ENCODE data around the gene VEGFD. TPM values are rescaled to one million over a fixed set of nuclear protein-coding genes. Genes with fewer than 3 reads are reported as not detected.

The VEGFD gene
- total and polyA plus RNA-seq, 2 of the 4 experiments (the other 2 are of a cell fraction), result 0.18 to 0.19 TPM

DNA sequence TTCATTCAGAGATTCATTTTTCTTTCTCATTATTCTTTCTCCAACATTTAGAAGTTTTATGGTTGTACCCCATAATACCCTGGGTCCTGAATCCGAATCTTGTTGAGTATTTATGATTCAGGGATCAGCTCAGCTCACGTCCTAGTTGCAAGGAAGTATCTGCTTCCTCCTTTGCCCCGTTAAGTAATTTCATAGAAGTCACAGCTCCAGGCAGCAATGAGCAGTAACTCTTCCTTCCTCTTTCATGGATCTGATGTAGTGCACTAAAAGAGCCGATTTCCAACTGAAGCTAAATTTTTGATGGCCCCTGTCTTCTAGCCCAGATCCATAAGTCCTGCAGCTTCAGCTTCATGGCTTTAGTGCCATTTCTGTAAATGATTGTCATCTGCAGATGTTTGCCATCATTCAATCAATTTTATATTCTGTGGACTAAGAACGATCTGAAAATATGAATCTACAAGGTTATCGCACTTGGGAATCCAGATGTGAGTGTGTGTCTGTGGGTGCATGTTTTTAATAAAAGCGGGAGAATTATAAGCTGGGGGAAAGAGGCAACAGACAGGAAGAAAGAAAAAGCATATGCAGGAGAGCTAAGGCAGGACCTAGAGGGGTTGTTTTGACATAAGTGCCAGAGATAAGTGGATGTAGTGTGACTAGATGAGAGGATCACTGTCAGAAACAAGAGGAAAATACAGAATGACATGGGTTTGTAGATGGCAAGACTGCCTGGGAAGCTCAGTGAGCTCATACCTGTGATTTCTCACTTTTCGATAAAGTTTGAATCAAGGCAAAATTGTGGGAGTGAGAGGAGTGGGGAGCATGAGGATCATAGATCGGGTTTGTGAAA, 17.5 kb downstream of the VEGFD start:
- Histone ChIP-seq H2AFZ (replicated peaks; ENCODE audit: low read length, poor library complexity) (no peak overlapping the region), H2AK5ac (ENCODE audit: low read depth, low read length) (no peak overlapping the region), H3K9me1 (ENCODE audit: insufficient read depth, low read length) (no peaks in the 10 kb centered on the region), H3K23ac (ENCODE audit: low read depth, low read length) (no peak overlapping the region), H2BK15ac (ENCODE audit: low read depth, low read length) (no peak overlapping the region), H4K5ac (ENCODE audit: low read depth, low read length) (no peak overlapping the region), H3K4me1 (ENCODE audit: control insufficient read depth, insufficient read depth, low read length) (no peaks in the 10 kb centered on the region), H2AK9ac (replicated peaks; ENCODE audit: low read depth, low read length, poor library complexity) (no peak overlapping the region), H2BK5ac (ENCODE audit: low read depth, low read length, poor library complexity, severe bottlenecking) (no peak overlapping the region), H2BK120ac (ENCODE audit: low read depth, low read length) (no peak overlapping the region), H3K18ac (ENCODE audit: low read depth, low read length) (no peak overlapping the region), H3K4me3 (ENCODE audit: insufficient read depth, low read depth, low read length) (no peak overlapping the region), H2BK20ac (ENCODE audit: low read depth, low read length) (no peak overlapping the region), H4K91ac (ENCODE audit: insufficient read depth, low read depth, low read length) (no peak overlapping the region), H3K56ac (ENCODE audit: extremely low read depth, insufficient read depth, low read length) (no peak overlapping the region), H3K9me3 (ENCODE audit: control insufficient read depth, insufficient read depth, low read length) (no peaks in the 10 kb centered on the region), H4K8ac (ENCODE audit: low read depth in 2 of 2, low read length in 2 of 2) (no peak overlapping the region), H3K4me2 (ENCODE audit: low read depth, low read length) (no peak overlapping the region), H3K36me3 (ENCODE audit: control insufficient read depth, insufficient read depth, low read length) (no peaks in the 10 kb centered on the region), H3K14ac (replicated peaks; ENCODE audit: low read depth, low read length) (no peak overlapping the region), H4K20me1 (ENCODE audit: insufficient read depth, low read length) (no peaks in the 10 kb centered on the region), H3K27ac (ENCODE audit: insufficient read depth, low read length) (no peak overlapping the region), H3K27me3 (ENCODE audit: control insufficient read depth, insufficient read depth, low read length) (peaks cover 2% of the 10 kb centered on the region; the same call in 1 of the 2 replicates), H3K9ac (ENCODE audit: low read depth, low read length) (no peak overlapping the region), H3K4ac (ENCODE audit: low read depth, low read length) (no peak overlapping the region), H3K79me1 (ENCODE audit: low read depth in 1 of 2, low read length in 2 of 2) (no peaks in the 10 kb centered on the region)
- CTCF ChIA-PET, result no interaction called here
- TF ChIP-seq MXI1 (IDR thresholded peaks at IDR 0.05; ENCODE audit: borderline replicate concordance, low read depth, low read length), result no peak
- ATAC-seq (ENCODE audit: low read depth), result no peak
- no peak for DNase-seq
- POLR2A ChIA-PET (ENCODE audit: unreplicated experiment), result interaction anchor here (0.6 kb wide), 1 partner anchor 47 kb away, joined by 3 read pairs; no protein-coding TSS in a partner anchor
- no TSS peak for BruUV-seq (replicated peaks)
- 66% methylated on average over 6 of the region's 9 CpGs; no CpG with 5 or more reads in 1 of the 2 experiments for WGBS, 2 experiments (ENCODE audit: extremely low coverage in 2 of 2, insufficient read length in 1 of 2)
- dilution Hi-C loops (cut with HindIII; ENCODE audit: low sequenced_read_pairs, unreplicated experiment), result no loop called here
- intact Hi-C loops (cut with micrococcal nuclease), result no loop called here
- in situ Hi-C loops (cut with MboI; ENCODE audit: low sequenced_read_pairs), result no loop called here

Measured in IMR-90 (cell line).